GM12801 (cell line): Measurements from ENCODE around the gene ADGRG7.

ENCODE experiments used
- TF ChIP-seq, protein P1 (sequence below): IDR thresholded peaks from one replicate; pipeline ENCODE4 v1.5.1; 2011; ENCODE audit warnings: control low read depth; ENCODE audit not compliant: insufficient read length; ENCODE audit errors: extremely low read depth

ADGRG7 gene

DNA sequence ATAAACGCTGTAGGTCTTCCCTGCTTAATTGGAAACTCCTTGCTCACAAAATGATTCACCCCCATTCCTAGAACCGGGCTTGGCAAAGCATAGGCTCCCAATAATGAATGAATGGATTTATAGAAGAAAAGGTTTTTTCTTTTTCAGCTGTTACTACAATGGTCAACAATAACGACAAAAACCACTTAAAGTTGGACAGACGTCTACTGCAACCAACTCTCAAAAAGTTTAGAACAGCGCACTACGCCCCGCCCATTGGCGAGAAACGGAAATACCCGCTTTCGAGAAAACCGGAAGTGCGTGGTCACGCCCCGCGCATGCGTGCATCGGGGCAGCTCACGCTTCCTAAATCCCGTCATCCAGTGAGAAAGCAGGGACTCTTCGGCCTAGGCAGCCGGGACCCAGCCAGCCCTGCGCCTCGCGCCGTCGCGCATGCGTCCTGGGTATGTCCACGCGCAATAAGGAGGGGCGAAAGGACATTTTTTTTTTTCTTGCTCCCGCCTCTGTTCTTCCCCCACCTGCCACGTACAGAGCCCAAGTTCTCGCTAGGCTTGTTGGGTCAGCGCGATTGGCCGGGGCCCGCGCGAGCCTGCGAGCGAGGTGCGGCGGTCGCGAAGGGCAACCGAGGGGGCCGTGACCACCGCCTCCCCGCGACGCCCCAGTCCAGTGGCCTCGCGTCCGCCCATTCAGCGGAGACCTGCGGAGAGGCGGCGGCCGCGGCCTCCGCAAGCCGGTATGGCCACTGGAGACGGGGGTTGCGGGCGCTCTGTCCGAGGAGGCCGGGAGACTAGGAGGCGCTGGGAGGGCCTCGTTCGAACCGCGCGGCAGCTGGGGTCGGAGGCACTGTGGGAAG is 99.8 kb downstream of the ADGRG7 start, which contains the start of gene TFG:
Gene TFG, plus strand, starts transcription at position 506 of the 853 bp plus-strand sequence. CDS start 4,192 bp downstream, outside the sequence.
- TF ChIP-seq, protein P1, sequence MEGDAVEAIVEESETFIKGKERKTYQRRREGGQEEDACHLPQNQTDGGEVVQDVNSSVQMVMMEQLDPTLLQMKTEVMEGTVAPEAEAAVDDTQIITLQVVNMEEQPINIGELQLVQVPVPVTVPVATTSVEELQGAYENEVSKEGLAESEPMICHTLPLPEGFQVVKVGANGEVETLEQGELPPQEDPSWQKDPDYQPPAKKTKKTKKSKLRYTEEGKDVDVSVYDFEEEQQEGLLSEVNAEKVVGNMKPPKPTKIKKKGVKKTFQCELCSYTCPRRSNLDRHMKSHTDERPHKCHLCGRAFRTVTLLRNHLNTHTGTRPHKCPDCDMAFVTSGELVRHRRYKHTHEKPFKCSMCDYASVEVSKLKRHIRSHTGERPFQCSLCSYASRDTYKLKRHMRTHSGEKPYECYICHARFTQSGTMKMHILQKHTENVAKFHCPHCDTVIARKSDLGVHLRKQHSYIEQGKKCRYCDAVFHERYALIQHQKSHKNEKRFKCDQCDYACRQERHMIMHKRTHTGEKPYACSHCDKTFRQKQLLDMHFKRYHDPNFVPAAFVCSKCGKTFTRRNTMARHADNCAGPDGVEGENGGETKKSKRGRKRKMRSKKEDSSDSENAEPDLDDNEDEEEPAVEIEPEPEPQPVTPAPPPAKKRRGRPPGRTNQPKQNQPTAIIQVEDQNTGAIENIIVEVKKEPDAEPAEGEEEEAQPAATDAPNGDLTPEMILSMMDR: no peak

DNA sequence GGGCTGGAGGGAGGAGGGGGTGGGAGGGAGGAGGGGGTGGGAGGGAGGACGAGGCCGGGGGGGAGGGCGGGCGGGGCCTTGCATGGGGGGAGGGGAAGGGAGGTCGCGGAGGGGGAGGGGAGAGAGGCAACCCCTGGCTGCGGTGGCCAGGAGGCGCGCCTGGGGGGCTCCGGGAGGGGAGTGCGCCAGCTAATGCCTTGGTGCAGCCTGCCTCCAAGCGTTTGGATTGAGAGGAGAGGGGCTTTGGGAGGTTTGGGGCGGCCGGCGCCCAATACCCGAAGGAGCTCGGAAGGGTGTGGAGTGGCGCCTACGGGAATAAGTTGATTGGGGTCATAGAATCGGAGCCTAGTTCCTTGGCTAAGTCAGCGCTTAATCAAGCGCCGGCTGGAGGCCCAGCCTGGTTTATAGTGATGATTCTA is 100.5 kb downstream of the ADGRG7 start:
- TF ChIP-seq, protein P1: no peak

DNA sequence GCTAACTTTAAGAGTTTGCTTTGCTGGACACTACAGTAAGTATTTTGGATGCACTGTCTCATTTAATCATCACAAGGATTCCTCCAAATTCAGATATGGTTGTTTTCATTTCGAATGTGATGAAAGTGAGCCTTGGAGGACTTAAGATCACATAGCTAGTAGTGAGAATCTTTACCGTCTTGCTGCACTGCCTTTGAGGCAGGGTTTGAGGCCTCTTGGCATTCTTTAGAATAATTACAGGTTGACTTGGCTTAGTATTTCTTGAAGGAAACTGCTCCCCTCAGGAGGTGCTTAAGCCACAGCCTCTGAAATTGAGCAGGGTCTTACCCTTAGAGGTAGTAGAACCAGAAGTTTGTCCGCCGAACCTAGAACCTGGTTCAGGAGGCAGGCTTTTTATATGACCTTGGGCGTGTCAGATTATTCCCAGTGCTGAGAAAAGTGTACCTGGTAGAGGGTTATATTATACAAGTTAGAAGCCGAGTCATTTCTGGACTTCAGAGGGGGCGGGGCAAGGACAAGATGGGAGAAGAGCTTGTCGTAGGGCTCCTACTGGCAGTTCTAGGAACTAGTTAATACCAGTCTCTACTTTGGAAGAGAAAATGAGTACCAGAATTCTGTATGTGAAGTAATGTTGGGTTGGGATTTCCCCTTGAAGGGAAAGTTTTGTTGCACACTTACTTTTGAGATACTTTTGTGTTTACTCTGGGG is 101.0 kb downstream of the ADGRG7 start:
- TF ChIP-seq, protein P1: no peak

DNA sequence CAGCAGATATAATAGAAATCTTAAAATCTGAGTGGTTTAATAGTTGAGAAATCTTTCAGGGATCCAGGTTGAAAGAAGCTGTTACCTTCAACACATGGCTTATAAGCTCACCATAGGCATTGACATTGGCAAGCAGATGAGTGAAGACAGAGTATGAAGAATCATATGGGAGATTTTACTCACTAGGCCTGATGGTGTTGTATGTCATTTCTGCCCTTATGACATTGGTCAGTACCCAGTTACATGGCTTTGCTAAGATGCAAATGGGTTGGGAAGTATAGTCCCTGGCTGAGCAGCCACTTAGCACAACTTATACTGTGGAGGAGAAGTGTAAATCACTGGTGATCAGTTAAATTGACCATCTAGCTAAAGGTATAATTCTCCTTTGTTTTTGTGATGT is 105.8 kb downstream of the ADGRG7 start:
- TF ChIP-seq, protein P1: no peak

DNA sequence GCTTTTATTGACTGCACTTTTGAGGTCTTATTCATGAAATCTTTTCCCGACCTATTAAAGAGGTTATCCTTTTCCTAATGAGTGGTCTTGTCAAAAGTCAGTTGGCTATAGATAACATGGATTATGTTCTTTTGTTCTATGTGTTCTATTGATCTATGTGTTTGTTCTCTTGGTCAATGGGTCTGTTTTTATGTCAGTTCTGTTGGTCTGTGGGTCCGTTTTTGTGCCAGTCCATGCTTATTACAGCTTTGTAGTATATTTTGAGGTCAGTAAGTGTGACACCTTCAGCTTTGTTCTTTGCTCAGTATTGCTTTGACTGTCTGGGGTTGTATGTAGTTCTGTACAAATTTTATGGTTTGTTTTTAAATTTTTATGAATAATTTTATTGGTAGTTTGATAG is 107.7 kb downstream of the ADGRG7 start:
- TF ChIP-seq, protein P1: no peak

DNA sequence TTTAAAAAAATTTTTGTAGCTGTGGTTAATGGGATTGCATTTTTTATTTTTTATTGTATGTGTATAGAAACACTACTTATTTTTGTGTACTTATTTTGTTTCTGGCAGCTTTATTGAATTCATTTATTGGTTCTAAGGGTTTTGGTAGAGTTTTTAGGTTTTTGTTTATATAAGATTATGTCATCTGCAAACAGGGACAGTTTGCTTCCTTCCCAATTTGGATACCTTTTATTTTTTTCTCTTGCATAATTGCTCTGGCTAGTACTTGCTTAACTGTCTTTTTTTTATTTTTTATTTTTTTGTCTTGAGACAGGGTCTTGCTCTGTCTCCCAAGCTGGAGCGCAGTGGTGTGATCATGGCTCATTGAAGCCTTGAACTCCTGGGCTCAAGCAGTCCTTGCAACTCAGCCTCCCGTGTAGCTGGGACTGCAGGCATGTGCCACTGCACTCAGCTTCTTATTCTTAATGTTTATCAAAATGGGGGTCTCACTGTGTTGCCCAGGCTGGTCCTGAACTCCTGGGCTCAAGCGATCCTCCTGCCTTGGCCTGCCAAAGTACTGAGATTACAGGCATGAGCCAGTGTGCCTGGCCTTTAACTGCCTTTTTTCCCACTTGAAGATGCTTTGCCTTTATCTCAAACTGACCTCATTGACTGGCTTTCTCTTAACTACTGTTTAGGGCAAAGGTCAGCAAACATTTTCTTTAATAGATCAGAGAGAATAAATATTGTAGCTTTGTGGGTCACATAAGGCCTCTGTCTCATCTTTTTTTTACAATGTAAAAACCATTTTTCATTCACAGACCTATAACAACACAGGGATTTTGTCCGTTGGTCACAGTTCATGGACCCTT is 108.5 kb downstream of the ADGRG7 start:
- TF ChIP-seq, protein P1: no peak

DNA sequence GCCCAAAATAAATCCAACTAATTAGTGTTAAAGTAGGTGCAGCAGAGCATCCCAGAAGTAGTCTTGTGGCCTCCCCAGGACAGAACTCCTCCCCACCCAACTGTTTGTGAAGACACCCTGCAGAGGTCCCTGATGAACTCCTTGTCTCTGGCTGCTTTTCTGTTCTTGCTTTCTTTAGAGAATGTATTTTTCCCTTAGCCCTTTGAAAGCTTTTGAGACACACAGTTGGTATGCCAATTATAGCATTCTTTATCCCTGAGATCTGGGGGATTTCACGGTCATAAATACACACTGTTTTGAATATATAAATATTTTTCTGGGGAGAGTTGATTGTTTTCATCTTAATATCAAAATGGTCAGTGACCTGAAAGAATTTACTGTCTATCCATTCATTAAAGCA is 109.7 kb downstream of the ADGRG7 start:
- TF ChIP-seq, protein P1: no peak
